HEK293 (cell line): ENCODE results near the gene SLC38A1.

ENCODE experiments used
- CTCF ChIA-PET: fragments of 350-600 bp; formaldehyde crosslinking; extraction: SDS; loops from one replicate; lab custom pipeline; 2021; ENCODE audit warnings: antibody characterized with exemption; lab: Yijun Ruan, JAX
- POLR2A ChIA-PET: fragments of 300-600 bp; formaldehyde crosslinking; extraction: SDS; loops from one replicate; lab custom pipeline; 2020; ENCODE audit warnings: antibody characterized with exemption, inconsistent platforms; lab: Yijun Ruan, JAX
- H3K27ac ChIP-seq: fragments of 200-500 bp; sonication (Bioruptor generic); 2 replicates; pipeline ENCODE4 v1.5.1; 2014; ENCODE audit warnings: low read depth, low read length, control low read depth, inconsistent platforms; ENCODE audit errors: extremely low read depth
- H3K36me3 ChIP-seq, 2 experiments: fragments of 200-500 bp in 1 of 2; sonication (Bioruptor generic) in 1 of 2; 1 replicate in 1 of 2; 2 replicates in 1 of 2; pipeline ENCODE4 v1.5.1; 2014 to 2017; ENCODE audit warnings: inconsistent platforms in 2 of 2, low read length in 2 of 2; ENCODE audit not compliant: control insufficient read depth in 2 of 2, insufficient read depth in 1 of 2
- H3K4me1 ChIP-seq: fragments of 200-500 bp; sonication (Bioruptor generic); 2 replicates; pipeline ENCODE4 v1.5.1; 2014; ENCODE audit warnings: mild to moderate bottlenecking, low read length, inconsistent platforms; ENCODE audit not compliant: control insufficient read depth, insufficient read depth
- H3K4me3 ChIP-seq: 2 replicates; pipeline ENCODE4 v1.5.1; 2011; ENCODE audit warnings: low read depth, mild to moderate bottlenecking, control low read depth, low read length, moderate library complexity
- H3K9me3 ChIP-seq: fragments of 200-500 bp; sonication (Bioruptor generic); 2 replicates; pipeline ENCODE4 v1.5.1; 2014; ENCODE audit warnings: low read depth, low read length, inconsistent platforms; ENCODE audit not compliant: control insufficient read depth, insufficient read depth
- BCL11A ChIP-seq: fragments of 450-650 bp; formaldehyde crosslinking; IDR thresholded peaks from 2 replicates; pipeline ENCODE4 v1.5.1; 2016; ENCODE audit warnings: low read depth, missing biosample characterization, missing genetic modification characterization
- GFI1B ChIP-seq: fragments of 450-650 bp; formaldehyde crosslinking; IDR thresholded peaks from 2 replicates; pipeline ENCODE4 v1.5.1; 2016; ENCODE audit warnings: missing biosample characterization, missing genetic modification characterization
- GLIS2 ChIP-seq: fragments of 450-650 bp; formaldehyde crosslinking; IDR thresholded peaks from 2 replicates; pipeline ENCODE4 v1.5.1; 2016; ENCODE audit warnings: missing biosample characterization, missing genetic modification characterization
- HOXC10 ChIP-seq: sonication (generic); formaldehyde crosslinking; IDR thresholded peaks from 2 replicates; pipeline ENCODE4 v1.8.1; 2023; ENCODE audit warnings: mild to moderate bottlenecking, missing genetic modification reagents
- IKZF3 ChIP-seq: fragments of 450-650 bp; IDR thresholded peaks from 2 replicates; pipeline ENCODE4 v1.5.0; 2018; ENCODE audit warnings: missing biosample characterization, mild to moderate bottlenecking, missing genetic modification characterization, moderate library complexity
- MZF1 ChIP-seq: fragments of 450-650 bp; formaldehyde crosslinking; IDR thresholded peaks from 2 replicates; pipeline ENCODE4 v1.5.1; 2017; ENCODE audit warnings: missing biosample characterization, missing genetic modification characterization, borderline replicate concordance
- SP3 ChIP-seq: fragments of 450-650 bp; formaldehyde crosslinking; IDR thresholded peaks from 2 replicates; pipeline ENCODE4 v1.5.1; 2016; ENCODE audit warnings: missing biosample characterization, missing genetic modification characterization
- ZNF112 ChIP-seq: fragments of 450-650 bp; formaldehyde crosslinking; IDR thresholded peaks from 2 replicates; pipeline ENCODE4 v1.5.0; 2017; ENCODE audit warnings: missing biosample characterization, missing genetic modification characterization
- ZNF132 ChIP-seq: fragments of 450-650 bp; formaldehyde crosslinking; IDR thresholded peaks from 2 replicates; pipeline ENCODE4 v1.5.1; 2017; ENCODE audit warnings: missing biosample characterization, missing genetic modification characterization, borderline replicate concordance
- ZNF184 ChIP-seq: fragments of 450-650 bp; IDR thresholded peaks from 2 replicates; pipeline ENCODE4 v1.5.1; 2018; ENCODE audit warnings: missing biosample characterization, mild to moderate bottlenecking, missing genetic modification characterization
- ZNF202 ChIP-seq: fragments of 450-650 bp; formaldehyde crosslinking; IDR thresholded peaks from 2 replicates; pipeline ENCODE4 v1.5.1; 2016; ENCODE audit warnings: missing biosample characterization, missing genetic modification characterization, borderline replicate concordance
- ZNF24 ChIP-seq: fragments of 450-650 bp; formaldehyde crosslinking; IDR thresholded peaks from 2 replicates; pipeline ENCODE4 v1.5.1; 2016; ENCODE audit warnings: missing biosample characterization, missing genetic modification characterization
- ZNF341 ChIP-seq: fragments of 450-650 bp; formaldehyde crosslinking; IDR thresholded peaks from 2 replicates; pipeline ENCODE4; 2016; ENCODE audit warnings: low read depth, missing biosample characterization, missing genetic modification characterization
- ZNF366 ChIP-seq: fragments of 450-650 bp; formaldehyde crosslinking; conservative IDR thresholded peaks from 2 replicates; pipeline ENCODE4 v1.5.1; 2016; ENCODE audit warnings: missing biosample characterization, missing genetic modification characterization
- ZNF514 ChIP-seq: fragments of 450-650 bp; formaldehyde crosslinking; IDR thresholded peaks from 2 replicates; pipeline ENCODE4 v1.5.1; 2016; ENCODE audit warnings: missing biosample characterization, missing genetic modification characterization
- ZNF530 ChIP-seq: fragments of 450-650 bp; formaldehyde crosslinking; IDR thresholded peaks from 2 replicates; pipeline ENCODE4 v1.5.1; 2016; ENCODE audit warnings: low read depth, missing biosample characterization, missing genetic modification characterization
- ZNF571 ChIP-seq: fragments of 450-650 bp; formaldehyde crosslinking; IDR thresholded peaks from 2 replicates; pipeline ENCODE4 v1.5.0; 2017; ENCODE audit warnings: missing biosample characterization, missing genetic modification characterization
- ZNF654 ChIP-seq: fragments of 450-650 bp; formaldehyde crosslinking; IDR thresholded peaks from 2 replicates; pipeline ENCODE4 v1.5.1; 2016; ENCODE audit warnings: low read depth, missing biosample characterization, missing genetic modification characterization
- ZNF791 ChIP-seq: fragments of 450-650 bp; formaldehyde crosslinking; IDR thresholded peaks from 2 replicates; pipeline ENCODE4 v1.5.1; 2016; ENCODE audit warnings: missing biosample characterization, missing genetic modification characterization
- ZNF792 ChIP-seq: fragments of 450-650 bp; formaldehyde crosslinking; IDR thresholded peaks from 2 replicates; pipeline ENCODE4 v1.5.1; 2016; ENCODE audit warnings: missing biosample characterization, missing genetic modification characterization
- ZNF830 ChIP-seq: fragments of 450-650 bp; IDR thresholded peaks from 2 replicates; pipeline ENCODE4 v1.5.0; 2018; ENCODE audit warnings: missing biosample characterization, missing genetic modification characterization, low read depth, mild to moderate bottlenecking, moderate library complexity
- TF ChIP-seq, protein P1 (sequence below): fragments of 450-650 bp; formaldehyde crosslinking; conservative IDR thresholded peaks from 2 replicates; pipeline ENCODE4 v1.5.1; 2016; ENCODE audit warnings: low read depth, missing biosample characterization, missing genetic modification characterization
- TF ChIP-seq, protein P2 (sequence below): fragments of 450-650 bp; formaldehyde crosslinking; IDR thresholded peaks from 2 replicates; pipeline ENCODE4 v1.5.1; 2016; ENCODE audit warnings: missing biosample characterization, missing genetic modification characterization
- TF ChIP-seq, protein P3 (sequence below): fragments of 450-650 bp; formaldehyde crosslinking; IDR thresholded peaks from 2 replicates; pipeline ENCODE4 v1.5.1; 2016; ENCODE audit warnings: missing biosample characterization, missing genetic modification characterization
- TF ChIP-seq, protein P4 (sequence below): fragments of 450-650 bp; formaldehyde crosslinking; IDR thresholded peaks from 2 replicates; pipeline ENCODE4 v1.5.1; 2016; ENCODE audit warnings: missing biosample characterization, missing genetic modification characterization
- TF ChIP-seq, protein P5 (sequence below): sonication (generic); formaldehyde crosslinking; IDR thresholded peaks from 2 replicates; pipeline ENCODE4 v1.8.1; 2022; ENCODE audit warnings: mild to moderate bottlenecking, moderate library complexity, missing genetic modification reagents

SLC38A1 gene

DNA sequence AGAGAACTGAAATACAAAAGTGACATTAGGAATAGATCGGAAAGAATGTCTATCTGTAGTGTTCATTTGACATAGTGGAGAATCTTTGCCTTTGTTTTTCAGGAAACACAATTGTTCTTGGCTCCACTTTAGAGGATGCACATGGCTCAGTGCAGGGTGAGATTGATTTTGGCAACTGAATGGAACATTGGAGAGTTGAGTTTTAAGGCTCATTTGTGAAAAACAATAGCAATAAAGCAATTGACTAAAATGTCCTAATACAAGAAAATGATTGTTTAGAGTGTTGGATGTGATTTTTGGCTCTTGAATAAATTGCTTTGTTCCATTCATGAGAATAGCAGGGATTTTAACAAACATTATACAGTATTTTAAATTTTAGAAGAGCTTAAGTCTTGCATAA, 116.4 kb downstream of the SLC38A1 start:
- Histone ChIP-seq H3K4me1 (peaks cover 24% of the 10 kb centered on the region), H3K36me3 (no peaks in the 10 kb centered on the region), H3K9me3 (no peaks in the 10 kb centered on the region; the same call in 1 of the 2 replicates), H3K27ac (no peak overlapping the region), H3K4me3 (no peak overlapping the region)
- TF ChIP-seq, protein P1, sequence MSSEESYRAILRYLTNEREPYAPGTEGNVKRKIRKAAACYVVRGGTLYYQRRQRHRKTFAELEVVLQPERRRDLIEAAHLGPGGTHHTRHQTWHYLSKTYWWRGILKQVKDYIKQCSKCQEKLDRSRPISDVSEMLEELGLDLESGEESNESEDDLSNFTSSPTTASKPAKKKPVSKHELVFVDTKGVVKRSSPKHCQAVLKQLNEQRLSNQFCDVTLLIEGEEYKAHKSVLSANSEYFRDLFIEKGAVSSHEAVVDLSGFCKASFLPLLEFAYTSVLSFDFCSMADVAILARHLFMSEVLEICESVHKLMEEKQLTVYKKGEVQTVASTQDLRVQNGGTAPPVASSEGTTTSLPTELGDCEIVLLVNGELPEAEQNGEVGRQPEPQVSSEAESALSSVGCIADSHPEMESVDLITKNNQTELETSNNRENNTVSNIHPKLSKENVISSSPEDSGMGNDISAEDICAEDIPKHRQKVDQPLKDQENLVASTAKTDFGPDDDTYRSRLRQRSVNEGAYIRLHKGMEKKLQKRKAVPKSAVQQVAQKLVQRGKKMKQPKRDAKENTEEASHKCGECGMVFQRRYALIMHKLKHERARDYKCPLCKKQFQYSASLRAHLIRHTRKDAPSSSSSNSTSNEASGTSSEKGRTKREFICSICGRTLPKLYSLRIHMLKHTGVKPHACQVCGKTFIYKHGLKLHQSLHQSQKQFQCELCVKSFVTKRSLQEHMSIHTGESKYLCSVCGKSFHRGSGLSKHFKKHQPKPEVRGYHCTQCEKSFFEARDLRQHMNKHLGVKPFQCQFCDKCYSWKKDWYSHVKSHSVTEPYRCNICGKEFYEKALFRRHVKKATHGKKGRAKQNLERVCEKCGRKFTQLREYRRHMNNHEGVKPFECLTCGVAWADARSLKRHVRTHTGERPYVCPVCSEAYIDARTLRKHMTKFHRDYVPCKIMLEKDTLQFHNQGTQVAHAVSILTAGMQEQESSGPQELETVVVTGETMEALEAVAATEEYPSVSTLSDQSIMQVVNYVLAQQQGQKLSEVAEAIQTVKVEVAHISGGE (tag by site-specific recombination) = no peak
- no peak for TF ChIP-seq ZNF24 (tag by site-specific recombination)
- no peak for TF ChIP-seq ZNF184
- no peak for TF ChIP-seq BCL11A (tag by site-specific recombination)
- no peak for TF ChIP-seq ZNF366 (tag by site-specific recombination)
- TF ChIP-seq ZNF791 (tag by site-specific recombination) = no peak
- TF ChIP-seq, protein P2, sequence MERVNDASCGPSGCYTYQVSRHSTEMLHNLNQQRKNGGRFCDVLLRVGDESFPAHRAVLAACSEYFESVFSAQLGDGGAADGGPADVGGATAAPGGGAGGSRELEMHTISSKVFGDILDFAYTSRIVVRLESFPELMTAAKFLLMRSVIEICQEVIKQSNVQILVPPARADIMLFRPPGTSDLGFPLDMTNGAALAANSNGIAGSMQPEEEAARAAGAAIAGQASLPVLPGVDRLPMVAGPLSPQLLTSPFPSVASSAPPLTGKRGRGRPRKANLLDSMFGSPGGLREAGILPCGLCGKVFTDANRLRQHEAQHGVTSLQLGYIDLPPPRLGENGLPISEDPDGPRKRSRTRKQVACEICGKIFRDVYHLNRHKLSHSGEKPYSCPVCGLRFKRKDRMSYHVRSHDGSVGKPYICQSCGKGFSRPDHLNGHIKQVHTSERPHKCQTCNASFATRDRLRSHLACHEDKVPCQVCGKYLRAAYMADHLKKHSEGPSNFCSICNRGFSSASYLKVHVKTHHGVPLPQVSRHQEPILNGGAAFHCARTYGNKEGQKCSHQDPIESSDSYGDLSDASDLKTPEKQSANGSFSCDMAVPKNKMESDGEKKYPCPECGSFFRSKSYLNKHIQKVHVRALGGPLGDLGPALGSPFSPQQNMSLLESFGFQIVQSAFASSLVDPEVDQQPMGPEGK (tag by site-specific recombination) = no peak
- TF ChIP-seq, protein P3, sequence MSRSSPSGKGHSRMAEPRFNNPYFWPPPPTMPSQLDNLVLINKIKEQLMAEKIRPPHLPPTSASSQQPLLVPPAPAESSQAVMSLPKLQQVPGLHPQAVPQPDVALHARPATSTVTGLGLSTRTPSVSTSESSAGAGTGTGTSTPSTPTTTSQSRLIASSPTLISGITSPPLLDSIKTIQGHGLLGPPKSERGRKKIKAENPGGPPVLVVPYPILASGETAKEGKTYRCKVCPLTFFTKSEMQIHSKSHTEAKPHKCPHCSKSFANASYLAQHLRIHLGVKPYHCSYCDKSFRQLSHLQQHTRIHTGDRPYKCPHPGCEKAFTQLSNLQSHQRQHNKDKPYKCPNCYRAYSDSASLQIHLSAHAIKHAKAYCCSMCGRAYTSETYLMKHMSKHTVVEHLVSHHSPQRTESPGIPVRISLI (tag by site-specific recombination) = no peak
- POLR2A ChIA-PET = no interaction called here
- CTCF ChIA-PET = interaction anchor here (0.9 to 1.0 kb wide), 3 partner anchors 13 to 161 kb away, joined by 3 to 5 read pairs (median 3); no protein-coding TSS in a partner anchor

DNA sequence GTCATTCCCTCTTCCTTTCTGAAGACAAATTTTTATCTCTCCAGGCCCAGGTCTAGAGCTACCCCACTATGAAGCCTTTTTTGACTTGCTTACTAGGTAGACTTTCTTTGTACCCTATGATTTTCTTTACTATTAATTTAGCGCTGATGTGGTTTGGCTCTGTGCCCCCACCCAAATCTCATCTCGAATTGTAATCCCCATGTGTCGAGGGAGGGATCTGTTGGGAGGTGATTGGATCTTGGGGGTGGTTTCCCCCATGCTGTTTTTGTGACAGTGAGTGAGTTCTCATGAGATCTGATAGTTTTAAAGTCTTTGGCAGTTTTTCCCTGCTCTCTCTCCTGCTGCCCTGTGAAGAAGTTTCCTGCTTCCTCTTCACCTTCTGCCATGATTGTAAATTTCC, 118.1 kb downstream of the SLC38A1 start:
- H3K36me3 ChIP-seq = no peaks in the 10 kb centered on the region
- POLR2A ChIA-PET = no interaction called here
- CTCF ChIA-PET = no interaction called here
- no peak overlapping the region for H3K4me3 ChIP-seq
- H3K4me1 ChIP-seq = peaks cover 24% of the 10 kb centered on the region
- no peaks in the 10 kb centered on the region for H3K9me3 ChIP-seq
- peak overlapping the region; percentile 13; the same call in 1 of the 2 replicates for H3K27ac ChIP-seq
- TF ChIP-seq IKZF3 (tag by site-specific recombination) = no peak
- TF ChIP-seq ZNF830 (tag by site-specific recombination) = no peak
- TF ChIP-seq, protein P4, sequence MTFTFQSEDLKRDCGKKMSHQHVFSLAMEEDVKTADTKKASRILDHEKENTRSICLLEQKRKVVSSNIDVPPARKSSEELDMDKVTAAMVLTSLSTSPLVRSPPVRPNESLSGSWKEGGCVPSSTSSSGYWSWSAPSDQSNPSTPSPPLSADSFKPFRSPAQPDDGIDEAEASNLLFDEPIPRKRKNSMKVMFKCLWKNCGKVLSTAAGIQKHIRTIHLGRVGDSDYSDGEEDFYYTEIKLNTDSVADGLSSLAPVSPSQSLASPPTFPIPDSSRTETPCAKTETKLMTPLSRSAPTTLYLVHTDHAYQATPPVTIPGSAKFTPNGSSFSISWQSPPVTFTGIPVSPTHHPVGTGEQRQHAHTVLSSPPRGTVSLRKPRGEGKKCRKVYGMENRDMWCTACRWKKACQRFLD = no peak
- 0 out of 2 replicates have a peak, but pooled peaks have one; percentile 12 for TF ChIP-seq ZNF654 (tag by site-specific recombination)
- no peak for TF ChIP-seq ZNF571 (tag by site-specific recombination)
- TF ChIP-seq ZNF530 = no peak
- TF ChIP-seq HOXC10 (CRISPR knock-in tag) = no peak
- TF ChIP-seq ZNF202 (tag by site-specific recombination) = no peak
- no peak for TF ChIP-seq SP3 (tag by site-specific recombination)
- no peak for TF ChIP-seq ZNF792 (tag by site-specific recombination)
- TF ChIP-seq ZNF514 = no peak
- TF ChIP-seq ZNF341 (tag by site-specific recombination) = no peak
- TF ChIP-seq GLIS2 (tag by site-specific recombination) = no peak
- TF ChIP-seq ZNF132 (tag by site-specific recombination) = no peak
- TF ChIP-seq, protein P5, sequence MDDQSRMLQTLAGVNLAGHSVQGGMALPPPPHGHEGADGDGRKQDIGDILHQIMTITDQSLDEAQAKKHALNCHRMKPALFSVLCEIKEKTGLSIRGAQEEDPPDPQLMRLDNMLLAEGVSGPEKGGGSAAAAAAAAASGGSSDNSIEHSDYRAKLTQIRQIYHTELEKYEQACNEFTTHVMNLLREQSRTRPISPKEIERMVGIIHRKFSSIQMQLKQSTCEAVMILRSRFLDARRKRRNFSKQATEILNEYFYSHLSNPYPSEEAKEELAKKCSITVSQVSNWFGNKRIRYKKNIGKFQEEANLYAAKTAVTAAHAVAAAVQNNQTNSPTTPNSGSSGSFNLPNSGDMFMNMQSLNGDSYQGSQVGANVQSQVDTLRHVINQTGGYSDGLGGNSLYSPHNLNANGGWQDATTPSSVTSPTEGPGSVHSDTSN (CRISPR knock-in tag) = no peak
- peak; percentile 90 for TF ChIP-seq MZF1
- no peak for TF ChIP-seq GFI1B (tag by site-specific recombination)
- no peak for TF ChIP-seq ZNF112
